WERI-Rb-1 (cell line): ENCODE measurements around the gene SOX6.

Source experiments
- DNase-seq: peaks from one replicate; pipeline ENCODE4 v3.0.0-alpha.2; 2020
- H3K27ac ChIP-seq: fragments of 250-450 bp; sonication (Bioruptor Pico); 2 replicates; pipeline ENCODE4 v1.5.1; 2020; ENCODE audit warnings: mild to moderate bottlenecking, moderate library complexity
- H3K27me3 ChIP-seq: fragments of 250-450 bp; sonication (Bioruptor Pico); 2 replicates; pipeline ENCODE4 v1.5.1; 2021; ENCODE audit warnings: mild to moderate bottlenecking, low read depth, moderate library complexity; ENCODE audit not compliant: insufficient read depth, severe bottlenecking
- H3K36me3 ChIP-seq: fragments of 250-450 bp; sonication (Bioruptor Pico); 2 replicates; pipeline ENCODE4 v1.5.1; 2020; ENCODE audit warnings: mild to moderate bottlenecking, moderate library complexity
- H3K4me3 ChIP-seq: 2 replicates; pipeline ENCODE4 v1.5.1; 2011; ENCODE audit warnings: low read depth, mild to moderate bottlenecking, control low read depth, low read length
- H3K9me3 ChIP-seq: fragments of 250-450 bp; sonication (Bioruptor Pico); 2 replicates; pipeline ENCODE4 v1.5.1; 2021; ENCODE audit warnings: mild to moderate bottlenecking, moderate library complexity; ENCODE audit not compliant: severe bottlenecking
- CTCF ChIP-seq: IDR thresholded peaks from 2 replicates; pipeline ENCODE4 v1.5.1; 2011; ENCODE audit warnings: low read depth, mild to moderate bottlenecking, control low read depth, inconsistent platforms, low read length

SOX6 gene

GRCh38 chr11:16301462-16301861 lies 54.9 kb downstream of the SOX6 start:
- Histone ChIP-seq H3K27me3 (no peaks in the 10 kb centered on the region), H3K36me3 (no peaks in the 10 kb centered on the region), H3K4me3 (no peak overlapping the region), H3K9me3 (no peaks in the 10 kb centered on the region), H3K27ac (no peak overlapping the region)
- no peak for DNase-seq
- no peak for TF ChIP-seq CTCF

GRCh38 chr11:16299884-16300782 lies 56.2 kb downstream of the SOX6 start:
- Histone ChIP-seq H3K27ac (no peak overlapping the region), H3K27me3 (no peaks in the 10 kb centered on the region), H3K4me3 (no peak overlapping the region), H3K36me3 (no peaks in the 10 kb centered on the region), H3K9me3 (no peaks in the 10 kb centered on the region)
- no peak for TF ChIP-seq CTCF
- no peak for DNase-seq

- no peaks in the 10 kb centered on the region for H3K27me3 ChIP-seq
- TF ChIP-seq CTCF = no peak
- H3K4me3 ChIP-seq = no peak overlapping the region
- no peaks in the 10 kb centered on the region for H3K9me3 ChIP-seq
- H3K36me3 ChIP-seq = no peaks in the 10 kb centered on the region
- H3K27ac ChIP-seq = no peak overlapping the region
- no peak for DNase-seq
Observed at GRCh38 chr11:16299390-16299789, 57.0 kb downstream of the SOX6 start.

GRCh38 chr11:16297332-16297731 lies 59.0 kb downstream of the SOX6 start:
- no peaks in the 10 kb centered on the region for H3K27me3 ChIP-seq
- DNase-seq = no peak
- H3K27ac ChIP-seq = no peak overlapping the region
- no peaks in the 10 kb centered on the region for H3K9me3 ChIP-seq
- H3K4me3 ChIP-seq = no peak overlapping the region
- H3K36me3 ChIP-seq = no peaks in the 10 kb centered on the region
- TF ChIP-seq CTCF = no peak

GRCh38 chr11:16296273-16296672 lies 60.1 kb downstream of the SOX6 start:
- DNase-seq = no peak
- Histone ChIP-seq H3K9me3 (no peaks in the 10 kb centered on the region), H3K27ac (no peak overlapping the region), H3K36me3 (no peaks in the 10 kb centered on the region), H3K27me3 (no peaks in the 10 kb centered on the region), H3K4me3 (no peak overlapping the region)
- TF ChIP-seq CTCF = no peak

GRCh38 chr11:16295592-16295991 lies 60.8 kb downstream of the SOX6 start:
- TF ChIP-seq CTCF = no peak
- Histone ChIP-seq H3K27ac (no peak overlapping the region), H3K4me3 (no peak overlapping the region), H3K27me3 (no peaks in the 10 kb centered on the region), H3K36me3 (no peaks in the 10 kb centered on the region), H3K9me3 (no peaks in the 10 kb centered on the region)
- DNase-seq = no peak
